Stimulated activated naive CD8-positive, alpha-beta T cell treated with anti-CD3 and anti-CD28 coated beads, Interleukin-15, Interleukin-2, amounts not matched to agents 100 ng/mL and 50 ng/mL, for 24 hours (primary cell): ENCODE results near the gene BHMT.

Source experiments
- H3K27ac Mint-ChIP-seq: one replicate; pipeline ENCODE4 v1.8.0; 2021; ENCODE audit warnings: mild to moderate bottlenecking, mixed read lengths
- H3K27me3 Mint-ChIP-seq: one replicate; pipeline ENCODE4 v1.8.0; 2021; ENCODE audit warnings: mixed read lengths
- H3K36me3 Mint-ChIP-seq: one replicate; pipeline ENCODE4 v1.8.0; 2021; ENCODE audit warnings: low read depth, mixed read lengths
- H3K4me1 Mint-ChIP-seq: one replicate; pipeline ENCODE4 v1.8.0; 2021; ENCODE audit warnings: low read depth, mixed read lengths
- H3K4me3 Mint-ChIP-seq: one replicate; pipeline ENCODE4 v1.8.0; 2021; ENCODE audit warnings: mild to moderate bottlenecking, mixed read lengths
- H3K9me3 Mint-ChIP-seq: one replicate; pipeline ENCODE4 v1.8.0; 2021; ENCODE audit warnings: mixed read lengths

The BHMT gene

DNA sequence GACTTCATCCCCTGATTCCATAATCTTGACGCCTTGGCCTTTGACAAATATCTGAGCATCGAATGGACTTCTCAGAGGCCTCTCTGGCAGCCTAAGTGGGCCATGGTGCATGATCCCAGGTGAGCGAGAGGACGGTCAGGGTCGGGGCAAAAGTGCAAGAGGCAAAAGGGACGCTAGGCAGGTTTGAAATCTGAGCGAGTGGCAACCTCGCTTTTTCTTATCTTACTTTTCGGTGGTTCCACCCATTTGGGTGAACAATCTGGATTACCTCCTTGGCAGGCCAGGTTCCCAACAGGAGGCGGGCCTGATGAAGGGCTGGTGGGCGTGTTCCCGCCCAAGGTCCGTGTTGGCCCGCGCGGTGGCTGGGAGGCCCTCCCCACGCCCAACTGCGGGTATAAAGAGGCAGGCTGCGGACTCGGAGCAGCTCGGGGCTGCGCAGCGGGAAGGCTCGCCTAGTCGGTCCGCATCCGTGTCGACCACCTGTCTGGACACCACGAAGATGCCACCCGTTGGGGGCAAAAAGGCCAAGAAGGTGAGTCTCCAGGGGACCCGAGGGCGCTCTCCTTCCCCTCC lies at the start of gene BHMT:
BHMT (plus strand) TSS at position 423 of the 573 bp plus-strand sequence; CDS start at position 500, 77 bp downstream.
- Mint-ChIP-seq H3K4me1 (no peaks in the 10 kb centered on the region), H3K4me3 (no peak within 1 kb of the TSS), H3K27ac (no peak within 1 kb of the TSS), H3K36me3 (no peaks in the 10 kb centered on the region), H3K9me3 (no peaks in the 10 kb centered on the region), H3K27me3 (peaks cover 52% of the 10 kb centered on the region)

GRCh38 chr5:79062436-79062835 lies 49.2 kb upstream of the BHMT start:
- Mint-ChIP-seq H3K27ac (no peak overlapping the region), H3K36me3 (no peaks in the 10 kb centered on the region)

DNA sequence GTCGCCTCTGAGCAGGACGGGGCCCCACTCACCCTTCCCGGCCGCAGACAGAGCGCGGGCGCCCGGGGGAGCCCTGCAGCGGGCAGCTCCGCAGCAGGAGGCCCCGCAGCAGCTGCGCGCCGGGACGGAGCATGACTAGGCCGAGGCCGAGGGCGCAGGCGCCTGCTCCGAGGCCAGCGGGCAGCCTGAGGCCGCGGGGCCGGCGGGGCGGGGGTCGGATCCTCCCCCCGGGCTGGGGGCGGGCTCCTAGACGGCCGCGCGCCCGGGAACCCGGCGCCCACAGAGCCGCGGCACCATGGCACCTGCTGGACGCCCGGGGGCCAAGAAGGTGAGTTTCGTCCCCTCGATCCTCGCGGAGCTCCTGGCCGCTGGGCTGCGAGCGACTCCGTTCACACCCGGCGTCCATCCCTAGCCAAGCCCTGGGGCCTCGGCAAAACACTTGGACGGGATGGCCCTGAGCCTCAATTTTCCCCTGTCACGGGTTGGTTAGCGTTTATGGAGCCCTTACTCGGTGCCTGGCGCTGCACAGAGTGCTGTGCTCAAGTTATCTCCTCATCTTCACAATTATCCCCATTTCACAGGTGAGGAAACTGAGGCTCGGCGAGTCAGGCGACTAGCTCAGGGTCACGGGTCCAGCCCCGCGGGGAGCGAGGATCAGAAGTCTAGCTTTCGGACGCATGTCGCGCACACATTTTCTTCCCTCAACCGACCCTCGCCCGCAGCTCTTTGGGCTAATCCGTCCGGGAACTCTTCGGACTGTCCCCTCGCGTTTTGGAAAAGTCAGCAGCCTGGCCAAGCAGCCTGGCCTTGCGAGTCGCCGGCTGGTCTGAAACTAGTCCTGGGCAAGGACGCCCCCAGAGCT lies 41.9 kb upstream of the BHMT start, which contains the start of the genes BHMT2 and DMGDH:
BHMT2 (plus strand) TSS at position 280 of the 862 bp plus-strand sequence; CDS start at position 296, 16 bp downstream.
DMGDH (minus strand) TSS at position 187 of the 862 bp plus-strand sequence; CDS start at position 133, 54 bp downstream.
- Mint-ChIP-seq H3K9me3 (no peaks in the 10 kb centered on the region), H3K27me3 (peaks cover 50% of the 10 kb centered on the region), H3K27ac (no peak within 1 kb of the TSS), H3K36me3 (no peaks in the 10 kb centered on the region), H3K4me1 (peaks cover 4% of the 10 kb centered on the region), H3K4me3 (no peak within 1 kb of the TSS)

More at GRCh38 chr5:79062436-79062835, 49.2 kb upstream of the BHMT start:
- Mint-ChIP-seq H3K4me1 (no peaks in the 10 kb centered on the region), H3K9me3 (no peaks in the 10 kb centered on the region), H3K4me3 (no peak overlapping the region), H3K27me3 (peaks cover 17% of the 10 kb centered on the region)

DNA sequence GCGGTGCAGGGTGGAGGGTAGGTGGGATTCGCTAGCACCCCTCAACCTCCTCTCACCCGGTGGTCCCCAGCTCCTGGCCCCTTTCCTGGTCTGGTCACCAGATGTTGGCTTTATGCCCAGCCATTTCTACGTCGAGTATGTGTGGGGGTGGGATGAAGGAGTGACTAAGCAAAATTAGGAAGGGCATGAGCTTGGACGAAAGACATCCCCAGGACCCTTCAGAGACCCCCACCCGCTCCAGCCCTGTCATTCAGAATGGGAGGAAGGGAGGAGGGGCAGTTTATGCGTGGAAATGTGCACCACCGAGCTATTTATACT lies 41.3 kb upstream of the BHMT start:
- peaks cover 50% of the 10 kb centered on the region for H3K27me3 Mint-ChIP-seq
- no peaks in the 10 kb centered on the region for H3K9me3 Mint-ChIP-seq
- H3K4me3 Mint-ChIP-seq: no peak overlapping the region

DNA sequence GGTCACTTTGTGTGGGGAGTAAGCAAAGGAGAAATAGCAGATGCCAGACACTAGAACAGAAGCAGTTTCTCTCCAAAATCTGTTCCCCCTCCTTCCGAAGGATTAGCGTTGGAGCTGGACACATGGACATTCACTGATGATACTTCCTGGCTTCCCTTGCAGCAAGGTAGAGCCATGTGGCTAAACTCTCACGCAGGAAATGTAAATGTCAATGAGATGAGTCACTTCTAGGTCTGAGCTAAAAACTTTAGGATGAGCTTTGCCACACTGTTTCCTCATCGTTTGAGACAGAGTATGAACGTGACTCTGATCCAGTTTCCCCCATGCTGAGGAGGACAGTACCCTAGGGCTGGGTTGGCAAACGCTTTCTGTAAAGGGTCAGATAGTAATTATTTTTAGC lies 37.0 kb upstream of the BHMT start:
- H3K4me3 Mint-ChIP-seq: no peak overlapping the region
- no peaks in the 10 kb centered on the region for H3K9me3 Mint-ChIP-seq
- peaks cover 28% of the 10 kb centered on the region for H3K27me3 Mint-ChIP-seq
- no peaks in the 10 kb centered on the region for H3K36me3 Mint-ChIP-seq
- H3K4me1 Mint-ChIP-seq: peaks cover 7% of the 10 kb centered on the region
- no peak overlapping the region for H3K27ac Mint-ChIP-seq

More for the DNA sequence above, 41.3 kb upstream of the BHMT start:
- Mint-ChIP-seq H3K4me1 (peaks cover 7% of the 10 kb centered on the region), H3K27ac (no peak overlapping the region), H3K36me3 (no peaks in the 10 kb centered on the region)

- H3K4me3 Mint-ChIP-seq: no peak overlapping the region
- no peaks in the 10 kb centered on the region for H3K9me3 Mint-ChIP-seq
- peaks cover 7% of the 10 kb centered on the region for H3K4me1 Mint-ChIP-seq
- no peak overlapping the region for H3K27ac Mint-ChIP-seq
- peaks cover 18% of the 10 kb centered on the region for H3K27me3 Mint-ChIP-seq
- no peaks in the 10 kb centered on the region for H3K36me3 Mint-ChIP-seq
These were observed 35.8 kb upstream of the BHMT start for GRCh38 chr5:79075646-79076426.

GRCh38 chr5:79076819-79077218 lies 34.8 kb upstream of the BHMT start:
- no peaks in the 10 kb centered on the region for H3K9me3 Mint-ChIP-seq
- no peak overlapping the region for H3K4me3 Mint-ChIP-seq
- H3K27ac Mint-ChIP-seq: no peak overlapping the region
- H3K36me3 Mint-ChIP-seq: no peaks in the 10 kb centered on the region
- peaks cover 7% of the 10 kb centered on the region for H3K4me1 Mint-ChIP-seq
- peaks cover 9% of the 10 kb centered on the region for H3K27me3 Mint-ChIP-seq

DNA sequence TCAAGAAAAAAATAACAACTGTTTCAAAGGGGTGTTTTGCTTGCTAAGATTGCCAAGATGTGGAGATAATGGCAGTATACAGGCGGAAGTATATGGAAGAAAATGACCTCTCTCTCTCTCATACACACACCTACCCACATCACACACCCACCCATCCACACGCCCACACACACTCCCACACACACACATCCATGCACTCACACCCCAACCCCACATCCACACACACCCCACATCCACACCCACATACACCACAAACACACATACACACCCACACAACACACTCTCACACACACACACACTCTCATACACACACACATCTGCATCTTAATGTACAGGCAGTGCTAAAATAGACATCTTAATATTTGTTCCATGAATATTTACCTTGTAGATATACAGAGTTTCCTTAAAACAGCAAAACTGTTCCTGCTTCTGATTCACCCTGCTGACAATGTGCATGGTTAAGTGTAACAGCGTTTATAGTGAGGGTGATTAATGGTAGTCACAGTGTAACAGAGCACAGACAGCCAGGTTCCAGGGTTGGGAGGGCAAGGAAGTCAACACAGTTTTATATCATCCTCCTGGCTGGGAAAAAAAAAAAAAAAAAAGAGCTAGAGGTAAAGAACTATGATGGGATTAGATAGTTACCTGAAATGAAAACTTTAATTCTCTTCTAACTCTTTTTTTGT lies 33.8 kb upstream of the BHMT start:
- Mint-ChIP-seq H3K36me3 (no peaks in the 10 kb centered on the region), H3K9me3 (no peaks in the 10 kb centered on the region), H3K27ac (no peak overlapping the region), H3K27me3 (peaks cover 5% of the 10 kb centered on the region), H3K4me3 (no peak overlapping the region), H3K4me1 (peaks cover 7% of the 10 kb centered on the region)

- Mint-ChIP-seq H3K4me1 (no peaks in the 10 kb centered on the region), H3K4me3 (no peak overlapping the region), H3K9me3 (no peaks in the 10 kb centered on the region), H3K27ac (no peak overlapping the region), H3K27me3 (no peaks in the 10 kb centered on the region), H3K36me3 (no peaks in the 10 kb centered on the region)
These were observed 30.8 kb upstream of the BHMT start for GRCh38 chr5:79080804-79081203.

DNA sequence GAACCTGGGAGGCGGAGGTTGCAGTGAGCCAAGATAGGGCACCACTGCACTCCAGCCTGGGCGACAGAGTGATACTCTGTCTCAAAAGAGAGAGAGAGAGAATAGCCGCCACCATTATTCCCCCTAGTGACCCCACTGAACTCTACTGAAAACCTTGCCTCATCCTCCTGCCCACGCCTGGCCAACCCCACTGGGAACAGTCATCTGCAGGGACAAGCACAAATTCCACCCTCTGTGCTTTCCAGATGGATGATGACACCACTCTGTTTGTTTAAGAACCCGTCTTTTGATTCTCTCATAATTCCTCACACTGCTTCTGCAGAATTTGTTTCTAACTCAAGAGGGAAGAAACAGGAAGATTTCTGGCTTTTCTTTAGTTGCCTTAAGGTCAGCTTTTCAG lies 29.8 kb upstream of the BHMT start:
- Mint-ChIP-seq H3K27ac (no peak overlapping the region), H3K4me3 (no peak overlapping the region), H3K4me1 (no peaks in the 10 kb centered on the region), H3K27me3 (no peaks in the 10 kb centered on the region), H3K9me3 (no peaks in the 10 kb centered on the region), H3K36me3 (no peaks in the 10 kb centered on the region)

DNA sequence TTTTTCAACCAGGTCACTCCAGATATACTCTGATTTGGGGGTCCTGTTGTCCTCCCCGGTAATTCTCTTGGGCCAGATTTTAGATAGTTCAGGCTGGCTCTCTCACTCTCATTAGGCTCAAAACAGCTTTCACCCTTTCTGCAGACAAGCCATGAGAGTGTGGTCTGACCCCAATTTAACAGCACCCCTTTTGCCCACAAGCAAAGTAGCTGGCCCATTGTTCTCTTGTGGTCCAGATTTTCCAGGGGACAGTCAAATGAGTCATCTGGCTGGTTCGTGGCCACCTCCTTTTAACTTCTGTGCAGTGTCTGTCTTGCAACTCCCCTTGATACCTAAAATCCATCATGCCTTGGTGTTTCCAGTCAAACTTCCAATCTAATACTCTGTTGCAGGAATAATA lies 25.5 kb upstream of the BHMT start:
- no peak overlapping the region for H3K4me3 Mint-ChIP-seq
- H3K4me1 Mint-ChIP-seq: no peaks in the 10 kb centered on the region
- H3K27ac Mint-ChIP-seq: no peak overlapping the region
- H3K9me3 Mint-ChIP-seq: no peaks in the 10 kb centered on the region
- peaks cover 4% of the 10 kb centered on the region for H3K27me3 Mint-ChIP-seq
- no peaks in the 10 kb centered on the region for H3K36me3 Mint-ChIP-seq

- Mint-ChIP-seq H3K4me1 (no peaks in the 10 kb centered on the region), H3K4me3 (no peak overlapping the region), H3K9me3 (no peaks in the 10 kb centered on the region), H3K27ac (no peak overlapping the region), H3K27me3 (peaks cover 4% of the 10 kb centered on the region), H3K36me3 (no peaks in the 10 kb centered on the region)
These were observed 23.1 kb upstream of the BHMT start for GRCh38 chr5:79088507-79088906.

GRCh38 chr5:79091064-79091463 lies 20.5 kb upstream of the BHMT start:
- Mint-ChIP-seq H3K36me3 (no peaks in the 10 kb centered on the region), H3K9me3 (no peaks in the 10 kb centered on the region), H3K27ac (no peak overlapping the region), H3K4me3 (no peak overlapping the region), H3K4me1 (no peaks in the 10 kb centered on the region), H3K27me3 (peaks cover 8% of the 10 kb centered on the region)

DNA sequence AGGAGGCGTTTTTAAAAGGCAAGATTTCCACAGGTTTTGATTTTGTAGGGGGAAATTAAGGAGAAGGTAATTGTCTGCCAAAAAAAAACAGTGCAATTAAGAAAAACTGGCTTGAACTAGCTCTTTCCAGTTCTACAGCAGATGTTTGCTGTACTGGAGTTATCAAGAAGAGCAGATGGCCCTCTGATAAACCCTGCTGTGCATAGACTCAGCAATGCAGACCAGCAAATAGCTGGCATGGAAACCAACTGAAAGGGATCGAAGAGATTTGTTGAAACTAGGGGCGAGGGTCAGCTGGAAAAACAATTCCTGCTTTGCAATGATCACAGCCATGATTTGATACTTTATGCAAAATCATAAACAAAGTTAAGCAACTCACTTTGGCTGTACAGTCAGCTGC lies 17.8 kb upstream of the BHMT start:
- H3K4me1 Mint-ChIP-seq: no peaks in the 10 kb centered on the region
- H3K4me3 Mint-ChIP-seq: no peak overlapping the region
- no peaks in the 10 kb centered on the region for H3K36me3 Mint-ChIP-seq
- H3K9me3 Mint-ChIP-seq: no peaks in the 10 kb centered on the region
- peaks cover 5% of the 10 kb centered on the region for H3K27me3 Mint-ChIP-seq
- no peak overlapping the region for H3K27ac Mint-ChIP-seq
